ENCODE data around the gene SLC35G4.

SLC35G4 gene

GRCh38 chr18:11565716-11566115 is 43.7 kb upstream of the SLC35G4 start (continued):
- TF ChIP-seq TSHZ1 (tag by site-specific recombination; IDR thresholded peaks at IDR 0.05; ENCODE audit: borderline replicate concordance) (no peak), SP2 (tag by site-specific recombination; IDR thresholded peaks at IDR 0.05) (no peak), ZNF416 (tag by site-specific recombination; IDR thresholded peaks at IDR 0.05) (no peak), ZNF169 (tag by site-specific recombination; IDR thresholded peaks at IDR 0.05) (no peak), HOXC10 (CRISPR knock-in tag; IDR thresholded peaks at IDR 0.05) (no peak)

GRCh38 chr18:11566236-11566965 is 43.0 kb upstream of the SLC35G4 start:
- ChIA-PET POLR2A (no interaction called here), CTCF (interaction anchor here (0.7 kb wide), 2 partner anchors 26 to 423 kb away, joined by 3 read pairs; no protein-coding TSS in a partner anchor)
- Histone ChIP-seq H3K36me3 (ENCODE audit: control insufficient read depth in 2 of 2, insufficient read depth in 1 of 2, low read length in 2 of 2) (no peaks in the 10 kb centered on the region), H3K4me3 (ENCODE audit: low read depth, low read length) (no peak overlapping the region), H3K4me1 (ENCODE audit: control insufficient read depth, insufficient read depth, low read length) (no peaks in the 10 kb centered on the region), H3K9me3 (ENCODE audit: control insufficient read depth, insufficient read depth, low read depth, low read length) (no peaks in the 10 kb centered on the region), H3K27ac (ENCODE audit: extremely low read depth, low read depth, low read length) (no peak overlapping the region)
- no peak for TF ChIP-seq SCRT2 (tag by site-specific recombination; IDR thresholded peaks at IDR 0.05)
- TF ChIP-seq ZNF843 (tag by site-specific recombination; IDR thresholded peaks at IDR 0.05), result no peak
- no peak for TF ChIP-seq HIC1 (tag by site-specific recombination; IDR thresholded peaks at IDR 0.05)
- TF ChIP-seq ZNF146 (tag by site-specific recombination; IDR thresholded peaks at IDR 0.05), result no peak
- no peak for TF ChIP-seq WT1 (tag by site-specific recombination; IDR thresholded peaks at IDR 0.05)
- TF ChIP-seq ZNF2 (tag by site-specific recombination; IDR thresholded peaks at IDR 0.05), result no peak
- no peak for TF ChIP-seq PRDM6 (tag by site-specific recombination; IDR thresholded peaks at IDR 0.05)
- TF ChIP-seq ZNF76 (tag by site-specific recombination; IDR thresholded peaks at IDR 0.05; ENCODE audit: borderline replicate concordance, low read depth), result no peak
- TF ChIP-seq HOXD13 (CRISPR knock-in tag; IDR thresholded peaks at IDR 0.05; ENCODE audit: borderline replicate concordance), result no peak
- TF ChIP-seq ZNF184 (tag by site-specific recombination; IDR thresholded peaks at IDR 0.05), result no peak
- TF ChIP-seq ZSCAN23 (tag by site-specific recombination; IDR thresholded peaks at IDR 0.05), result no peak
- TF ChIP-seq ZNF335 (tag by site-specific recombination; conservative IDR thresholded peaks at IDR 0.05), result no peak
- TF ChIP-seq MYNN (tag by site-specific recombination; IDR thresholded peaks at IDR 0.05; ENCODE audit: borderline replicate concordance), result no peak
- TF ChIP-seq ZNF426 (tag by site-specific recombination; IDR thresholded peaks at IDR 0.05), result no peak
- no peak for TF ChIP-seq ZNF155 (tag by site-specific recombination; IDR thresholded peaks at IDR 0.05)
- TF ChIP-seq ZNF302 (tag by site-specific recombination; IDR thresholded peaks at IDR 0.05; ENCODE audit: low read depth), result no peak
- TF ChIP-seq ZNF221 (tag by site-specific recombination; IDR thresholded peaks at IDR 0.05; ENCODE audit: borderline replicate concordance), result no peak
- TF ChIP-seq ZBTB44 (tag by site-specific recombination; IDR thresholded peaks at IDR 0.05), result no peak
- no peak for TF ChIP-seq ZNF16 (tag by site-specific recombination; IDR thresholded peaks at IDR 0.05; ENCODE audit: low read depth)
- no peak for TF ChIP-seq ZNF747 (tag by site-specific recombination; IDR thresholded peaks at IDR 0.05)

Measured in HEK293 (cell line).